HepG2 (cell line): ENCODE results near the gene SVOPL. TPM values are rescaled to one million over a fixed set of nuclear protein-coding genes. Genes with fewer than 3 reads are reported as not detected.

ENCODE experiments used
- ATAC-seq: fragments of 200-7000 bp; cut with Tn5 transposase; 3 replicates; pipeline ENCODE4 v1.9.1; 2020; ENCODE audit warnings: mild to moderate bottlenecking, moderate library complexity
- BruUV-seq: library from RNA; stranded (reverse); fragments of 400-500 nt; replicated peaks from 2 replicates; lab custom pipeline; 2021; lab: Mats Ljungman, UMichigan
- CTCF ChIA-PET: fragments of 300-600 bp; formaldehyde crosslinking; extraction: SDS; loops from one replicate; lab custom pipeline; 2021; ENCODE audit warnings: low total read pairs, inconsistent platforms, low intra/inter-chr PET ratio; lab: Yijun Ruan, JAX
- POLR2A ChIA-PET: fragments of 350-600 bp; sonication (Branson Sonifier 250); formaldehyde crosslinking; loops from one replicate; lab custom pipeline; 2020; ENCODE audit warnings: antibody characterized with exemption, inconsistent platforms; lab: Yijun Ruan, JAX
- DNase-seq: peaks from one replicate; pipeline ENCODE4 v3.0.0-alpha.2; 2015; ENCODE audit warnings: low spot score
- FAIRE-seq: peaks from 3 replicates; lab custom pipeline; 2011; peaks lifted over from hg19 to GRCh38; lab: Jason Lieb, UNC
- H2AFZ ChIP-seq: one replicate; pipeline ENCODE4 v1.6.1; 2011; ENCODE audit warnings: low read length, inconsistent platforms
- H3K27ac ChIP-seq: fragments of 300-600 bp; 3 replicates; pipeline ENCODE4 v1.8.0; 2011; ENCODE audit warnings: mixed run types, mild to moderate bottlenecking, mixed read lengths, low read length, inconsistent platforms; ENCODE audit not compliant: insufficient read depth; ENCODE audit errors: extremely low read length
- H3K27me3 ChIP-seq, 2 experiments: fragments of 200-600 bp in 1 of 2; 2 replicates in 1 of 2; 3 replicates in 1 of 2; pipeline versions ENCODE4 v1.6.0 to v1.8.0; 2011; ENCODE audit warnings: low read length in 2 of 2, mild to moderate bottlenecking in 2 of 2, moderate library complexity in 2 of 2, inconsistent platforms in 1 of 2; ENCODE audit not compliant: insufficient read depth in 2 of 2, control insufficient read depth in 1 of 2
- H3K36me3 ChIP-seq, 2 experiments: fragments of 200-600 bp in 1 of 2; replicated peaks in 1 of 2; 2 replicates in 1 of 2; 3 replicates in 1 of 2; pipeline versions ENCODE4 v1.5.1 to v1.8.0; 2011; ENCODE audit warnings: low read length in 2 of 2, inconsistent platforms in 1 of 2; ENCODE audit not compliant: insufficient read depth in 2 of 2, control insufficient read depth in 1 of 2
- H3K4me1 ChIP-seq: 2 replicates; pipeline ENCODE4 v1.5.1; 2012; ENCODE audit warnings: low read length, inconsistent platforms; ENCODE audit not compliant: insufficient read depth
- H3K4me2 ChIP-seq: 2 replicates; pipeline ENCODE4 v1.6.0; 2011; ENCODE audit warnings: low read depth, low read length, inconsistent platforms
- H3K4me3 ChIP-seq, 3 experiments: fragments of 200-600 bp in 1 of 3; sonication (generic), shearing (Covaris generic) in 1 of 3; replicated peaks in 1 of 3; 2 replicates each; pipeline ENCODE4 v1.5.1; 2011 to 2016; ENCODE audit warnings: low read length in 3 of 3, inconsistent platforms in 2 of 3, low read depth in 2 of 3, mild to moderate bottlenecking in 2 of 3, control low read depth in 1 of 3, mixed read lengths in 1 of 3; ENCODE audit not compliant: insufficient read depth in 1 of 3
- H3K79me2 ChIP-seq: one replicate; pipeline ENCODE4 v1.6.1; 2011; ENCODE audit warnings: low read length, inconsistent platforms; ENCODE audit not compliant: insufficient read depth
- H3K9ac ChIP-seq: 2 replicates; pipeline ENCODE4 v1.6.0; 2011; ENCODE audit warnings: mild to moderate bottlenecking, low read depth, low read length, inconsistent platforms; ENCODE audit not compliant: insufficient read depth
- H3K9me3 ChIP-seq: 2 replicates; pipeline ENCODE4 v1.5.1; 2012; ENCODE audit warnings: mild to moderate bottlenecking, low read length
- H4K20me1 ChIP-seq: 2 replicates; pipeline ENCODE4 v1.6.0; 2011; ENCODE audit warnings: inconsistent platforms, mild to moderate bottlenecking, low read length, moderate library complexity; ENCODE audit not compliant: insufficient read depth
- ELF4 ChIP-seq: sonication (generic); formaldehyde crosslinking; IDR thresholded peaks from 2 replicates; pipeline ENCODE4 v1.5.0; 2020; ENCODE audit warnings: missing genetic modification reagents, mild to moderate bottlenecking, moderate library complexity, borderline replicate concordance
- ETV6 ChIP-seq: sonication (generic); formaldehyde crosslinking; conservative IDR thresholded peaks from 2 replicates; pipeline ENCODE4 v1.4.0; 2020; ENCODE audit warnings: missing genetic modification reagents
- GATAD1 ChIP-seq: IDR thresholded peaks from 2 replicates; pipeline ENCODE4 v1.6.1; 2016; ENCODE audit warnings: missing genetic modification reagents, missing compliant biosample characterization
- KLF6 ChIP-seq: IDR thresholded peaks from 2 replicates; pipeline ENCODE4 v1.8.0; 2016; ENCODE audit warnings: missing biosample characterization, missing genetic modification reagents
- RBAK ChIP-seq: sonication (generic); formaldehyde crosslinking; IDR thresholded peaks from 2 replicates; pipeline ENCODE4 v1.5.1; 2020; ENCODE audit warnings: mild to moderate bottlenecking, missing genetic modification reagents
- TOE1 ChIP-seq: sonication (generic); formaldehyde crosslinking; IDR thresholded peaks from 2 replicates; pipeline ENCODE4 v1.4.0; 2020; ENCODE audit warnings: mild to moderate bottlenecking, missing genetic modification reagents
- YY1 ChIP-seq: IDR thresholded peaks from 2 replicates; pipeline ENCODE4 v1.6.1; 2011; ENCODE audit warnings: low read length, low read depth, moderate library complexity, mild to moderate bottlenecking; ENCODE audit not compliant: insufficient read depth, insufficient replicate concordance
- ZC3H13 ChIP-seq: sonication (generic); formaldehyde crosslinking; IDR thresholded peaks from 2 replicates; pipeline ENCODE4 v1.8.1; 2023; ENCODE audit warnings: mild to moderate bottlenecking, missing genetic modification reagents, moderate library complexity
- ZFP37 ChIP-seq: sonication (generic); formaldehyde crosslinking; IDR thresholded peaks from 2 replicates; pipeline ENCODE4 v1.4.0; 2020; ENCODE audit warnings: missing genetic modification reagents, borderline replicate concordance
- ZNF496 ChIP-seq: sonication (generic); formaldehyde crosslinking; IDR thresholded peaks from 2 replicates; pipeline ENCODE4 v1.8.1; 2023; ENCODE audit warnings: mild to moderate bottlenecking, moderate library complexity, missing genetic modification reagents; ENCODE audit not compliant: insufficient replicate concordance
- ZNF569 ChIP-seq: sonication (generic); formaldehyde crosslinking; IDR thresholded peaks from 2 replicates; pipeline ENCODE4 v1.5.0; 2020; ENCODE audit warnings: mild to moderate bottlenecking, missing genetic modification reagents, moderate library complexity, borderline replicate concordance
- ZSCAN29 ChIP-seq: sonication (generic); formaldehyde crosslinking; conservative IDR thresholded peaks from 2 replicates; pipeline ENCODE4 v1.4.0; 2020; ENCODE audit warnings: mild to moderate bottlenecking, missing genetic modification reagents
- WGBS: methylation state at CpG from one replicate; pipeline ENCODE4 v1.1.6; 2017; ENCODE audit warnings: low lambda C conversion rate; 5-methylcytosine and 5-hydroxymethylcytosine counted together
- in situ Hi-C: cut with HindIII; loops from 2 replicates; pipeline ENCODE4 v1.10.0; 2017; ENCODE audit warnings: low pct_unique_long_range_greater_than_20kb; ENCODE audit not compliant: extremely low pct_ligation_motif_present
- intact Hi-C: fragments of 100-400 bp; cut with micrococcal nuclease; formaldehyde crosslinking; loops from one replicate; pipeline ENCODE4 v1.10.0; 2022; ENCODE audit not compliant: unreplicated experiment
- polyA plus RNA-seq, 8 experiments: library from polyadenylated mRNA; depleted of rRNA in 3 of 8; stranded (reverse) in 7 of 8; unstranded in 1 of 8; fragments of >200 nt; fragmentation: Illumina TruSeq in 4 of 8; extraction: Trizol in 4 of 8; gene quantifications; 2 replicates each; pipeline versions ENCODE4 v1.2.1 to v1.2.3, GENCODE V29; 2011 to 2016; ENCODE audit warnings: low read depth in 4 of 8, missing spikeins in 1 of 8, mixed read lengths in 1 of 8; ENCODE audit not compliant: insufficient read depth in 1 of 8
- total RNA-seq, 5 experiments: library from RNA; depleted of rRNA; stranded (reverse); fragments of >200 nt; fragmentation: Illumina TruSeq; extraction: Trizol; gene quantifications; 2 replicates each; pipeline ENCODE4 v1.2.3, GENCODE V29; 2016; ENCODE audit warnings: low read depth in 1 of 5
- TF ChIP-seq, protein P1 (sequence below): IDR thresholded peaks from 2 replicates; pipeline ENCODE4 v1.6.1; 2016; ENCODE audit warnings: low read depth, control low read depth
- TF ChIP-seq, protein P2 (sequence below), 2 experiments: sonication (generic) in 1 of 2; formaldehyde crosslinking in 1 of 2; IDR thresholded peaks; 2 replicates each; pipeline versions ENCODE4 v1.4.0 to v1.6.1; 2018 to 2020; ENCODE audit warnings: missing genetic modification reagents in 2 of 2, borderline replicate concordance in 1 of 2, low read depth in 1 of 2, mild to moderate bottlenecking in 1 of 2, missing biosample characterization in 1 of 2
- TF ChIP-seq, protein P3 (sequence below): sonication (generic); formaldehyde crosslinking; IDR thresholded peaks from 2 replicates; pipeline ENCODE4 v1.4.0; 2020; ENCODE audit warnings: mild to moderate bottlenecking, missing genetic modification reagents

SVOPL gene
- total and polyA plus RNA-seq, 2 of the 13 experiments (the other 11 are each of a cell fraction or from before 2014, with no cell fraction given): not detected

DNA sequence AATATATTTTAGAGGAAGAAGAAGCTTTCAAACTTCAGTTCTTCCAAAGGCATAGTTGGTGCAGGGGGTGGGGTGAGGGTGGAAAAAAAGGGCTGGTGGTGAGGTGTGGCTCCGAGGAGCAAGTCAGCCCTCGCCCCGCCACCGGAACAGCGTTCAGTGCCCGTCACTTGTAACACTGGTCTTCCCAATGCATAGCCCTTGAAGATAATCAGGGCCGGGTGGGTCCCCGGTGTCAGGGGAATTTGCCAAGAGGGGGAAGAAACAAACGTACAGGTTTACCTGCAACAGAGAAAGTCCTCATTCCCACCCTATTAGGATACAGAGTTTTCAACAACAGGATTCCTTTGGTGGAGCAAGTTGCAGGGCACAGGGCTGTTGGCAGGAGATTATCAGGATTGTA is 1.5 kb downstream of the SVOPL start (continued):
- TF ChIP-seq, protein P1, sequence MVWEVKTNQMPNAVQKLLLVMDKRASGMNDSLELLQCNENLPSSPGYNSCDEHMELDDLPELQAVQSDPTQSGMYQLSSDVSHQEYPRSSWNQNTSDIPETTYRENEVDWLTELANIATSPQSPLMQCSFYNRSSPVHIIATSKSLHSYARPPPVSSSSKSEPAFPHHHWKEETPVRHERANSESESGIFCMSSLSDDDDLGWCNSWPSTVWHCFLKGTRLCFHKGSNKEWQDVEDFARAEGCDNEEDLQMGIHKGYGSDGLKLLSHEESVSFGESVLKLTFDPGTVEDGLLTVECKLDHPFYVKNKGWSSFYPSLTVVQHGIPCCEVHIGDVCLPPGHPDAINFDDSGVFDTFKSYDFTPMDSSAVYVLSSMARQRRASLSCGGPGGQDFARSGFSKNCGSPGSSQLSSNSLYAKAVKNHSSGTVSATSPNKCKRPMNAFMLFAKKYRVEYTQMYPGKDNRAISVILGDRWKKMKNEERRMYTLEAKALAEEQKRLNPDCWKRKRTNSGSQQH: no peak
- TF ChIP-seq, protein P2, sequence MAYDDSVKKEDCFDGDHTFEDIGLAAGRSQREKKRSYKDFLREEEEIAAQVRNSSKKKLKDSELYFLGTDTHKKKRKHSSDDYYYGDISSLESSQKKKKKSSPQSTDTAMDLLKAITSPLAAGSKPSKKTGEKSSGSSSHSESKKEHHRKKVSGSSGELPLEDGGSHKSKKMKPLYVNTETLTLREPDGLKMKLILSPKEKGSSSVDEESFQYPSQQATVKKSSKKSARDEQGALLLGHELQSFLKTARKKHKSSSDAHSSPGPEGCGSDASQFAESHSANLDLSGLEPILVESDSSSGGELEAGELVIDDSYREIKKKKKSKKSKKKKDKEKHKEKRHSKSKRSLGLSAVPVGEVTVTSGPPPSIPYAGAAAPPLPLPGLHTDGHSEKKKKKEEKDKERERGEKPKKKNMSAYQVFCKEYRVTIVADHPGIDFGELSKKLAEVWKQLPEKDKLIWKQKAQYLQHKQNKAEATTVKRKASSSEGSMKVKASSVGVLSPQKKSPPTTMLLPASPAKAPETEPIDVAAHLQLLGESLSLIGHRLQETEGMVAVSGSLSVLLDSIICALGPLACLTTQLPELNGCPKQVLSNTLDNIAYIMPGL (CRISPR knock-in tag; IDR thresholded peaks at IDR 0.05; ENCODE audit: borderline replicate concordance in 1 of 2, low read depth in 1 of 2): no peak

DNA sequence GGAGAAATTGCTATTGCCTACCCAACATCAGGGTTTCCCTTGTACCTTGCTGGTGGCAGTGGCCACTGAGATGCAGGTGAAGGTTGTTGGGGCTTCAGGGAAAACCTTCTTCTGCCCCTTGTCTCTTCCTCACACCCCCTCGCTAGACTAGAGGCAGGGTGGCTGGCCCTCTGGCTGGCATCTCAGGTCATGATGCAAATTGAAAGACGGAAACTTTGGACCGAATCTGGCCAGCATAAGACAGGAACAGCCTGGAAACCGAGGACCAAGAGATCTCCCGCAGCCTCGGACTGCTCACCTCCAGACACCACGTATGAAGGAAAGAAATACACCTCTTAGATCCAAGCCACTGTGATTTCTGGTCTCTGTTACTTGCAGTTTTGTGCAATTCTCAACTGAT is 2.9 kb downstream of the SVOPL start:
- intact Hi-C loops: no loop called here
- H2AFZ ChIP-seq: no peak overlapping the region
- H3K27ac ChIP-seq: no peak overlapping the region
- BruUV-seq: no TSS peak
- no peaks in the 10 kb centered on the region for H3K4me1 ChIP-seq
- no peaks in the 10 kb centered on the region for H3K9me3 ChIP-seq
- in situ Hi-C loops: no loop called here
- 55% methylated on average over 6 of the region's 7 CpGs for whole genome bisulfite sequencing
- H3K9ac ChIP-seq: no peak overlapping the region
- TF ChIP-seq ZFP37 (no peak), ZNF496 (CRISPR knock-in tag) (no peak), ELF4 (no peak), KLF6 (no peak), YY1 (no peak), ZNF569 (CRISPR knock-in tag) (no peak), ETV6 (no peak), RBAK (no peak), ZSCAN29 (CRISPR knock-in tag) (no peak), ZC3H13 (CRISPR knock-in tag) (no peak), TOE1 (CRISPR knock-in tag) (no peak), GATAD1 (no peak)
- TF ChIP-seq, protein P3, sequence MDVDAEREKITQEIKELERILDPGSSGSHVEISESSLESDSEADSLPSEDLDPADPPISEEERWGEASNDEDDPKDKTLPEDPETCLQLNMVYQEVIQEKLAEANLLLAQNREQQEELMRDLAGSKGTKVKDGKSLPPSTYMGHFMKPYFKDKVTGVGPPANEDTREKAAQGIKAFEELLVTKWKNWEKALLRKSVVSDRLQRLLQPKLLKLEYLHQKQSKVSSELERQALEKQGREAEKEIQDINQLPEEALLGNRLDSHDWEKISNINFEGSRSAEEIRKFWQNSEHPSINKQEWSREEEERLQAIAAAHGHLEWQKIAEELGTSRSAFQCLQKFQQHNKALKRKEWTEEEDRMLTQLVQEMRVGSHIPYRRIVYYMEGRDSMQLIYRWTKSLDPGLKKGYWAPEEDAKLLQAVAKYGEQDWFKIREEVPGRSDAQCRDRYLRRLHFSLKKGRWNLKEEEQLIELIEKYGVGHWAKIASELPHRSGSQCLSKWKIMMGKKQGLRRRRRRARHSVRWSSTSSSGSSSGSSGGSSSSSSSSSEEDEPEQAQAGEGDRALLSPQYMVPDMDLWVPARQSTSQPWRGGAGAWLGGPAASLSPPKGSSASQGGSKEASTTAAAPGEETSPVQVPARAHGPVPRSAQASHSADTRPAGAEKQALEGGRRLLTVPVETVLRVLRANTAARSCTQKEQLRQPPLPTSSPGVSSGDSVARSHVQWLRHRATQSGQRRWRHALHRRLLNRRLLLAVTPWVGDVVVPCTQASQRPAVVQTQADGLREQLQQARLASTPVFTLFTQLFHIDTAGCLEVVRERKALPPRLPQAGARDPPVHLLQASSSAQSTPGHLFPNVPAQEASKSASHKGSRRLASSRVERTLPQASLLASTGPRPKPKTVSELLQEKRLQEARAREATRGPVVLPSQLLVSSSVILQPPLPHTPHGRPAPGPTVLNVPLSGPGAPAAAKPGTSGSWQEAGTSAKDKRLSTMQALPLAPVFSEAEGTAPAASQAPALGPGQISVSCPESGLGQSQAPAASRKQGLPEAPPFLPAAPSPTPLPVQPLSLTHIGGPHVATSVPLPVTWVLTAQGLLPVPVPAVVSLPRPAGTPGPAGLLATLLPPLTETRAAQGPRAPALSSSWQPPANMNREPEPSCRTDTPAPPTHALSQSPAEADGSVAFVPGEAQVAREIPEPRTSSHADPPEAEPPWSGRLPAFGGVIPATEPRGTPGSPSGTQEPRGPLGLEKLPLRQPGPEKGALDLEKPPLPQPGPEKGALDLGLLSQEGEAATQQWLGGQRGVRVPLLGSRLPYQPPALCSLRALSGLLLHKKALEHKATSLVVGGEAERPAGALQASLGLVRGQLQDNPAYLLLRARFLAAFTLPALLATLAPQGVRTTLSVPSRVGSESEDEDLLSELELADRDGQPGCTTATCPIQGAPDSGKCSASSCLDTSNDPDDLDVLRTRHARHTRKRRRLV: no peak
- TF ChIP-seq, all 625 proteins: peak for 0
- H3K4me2 ChIP-seq: no peak overlapping the region
- H4K20me1 ChIP-seq: no peaks in the 10 kb centered on the region
- ChIA-PET CTCF (no interaction called here), POLR2A (no interaction called here)
- H3K79me2 ChIP-seq: no peaks in the 10 kb centered on the region
- H3K4me3 ChIP-seq: no peak overlapping the region
- no peak for DNase-seq
- no peak for ATAC-seq
- H3K27me3 ChIP-seq: peaks cover 3 to 16% of the 10 kb centered on the region in 2 experiments; a peak in 3 of 5 replicates
- no peaks in the 10 kb centered on the region for H3K36me3 ChIP-seq
- no peak for FAIRE-seq
